ENCODE measurements around the gene HSD17B14.

The HSD17B14 gene

DNA sequence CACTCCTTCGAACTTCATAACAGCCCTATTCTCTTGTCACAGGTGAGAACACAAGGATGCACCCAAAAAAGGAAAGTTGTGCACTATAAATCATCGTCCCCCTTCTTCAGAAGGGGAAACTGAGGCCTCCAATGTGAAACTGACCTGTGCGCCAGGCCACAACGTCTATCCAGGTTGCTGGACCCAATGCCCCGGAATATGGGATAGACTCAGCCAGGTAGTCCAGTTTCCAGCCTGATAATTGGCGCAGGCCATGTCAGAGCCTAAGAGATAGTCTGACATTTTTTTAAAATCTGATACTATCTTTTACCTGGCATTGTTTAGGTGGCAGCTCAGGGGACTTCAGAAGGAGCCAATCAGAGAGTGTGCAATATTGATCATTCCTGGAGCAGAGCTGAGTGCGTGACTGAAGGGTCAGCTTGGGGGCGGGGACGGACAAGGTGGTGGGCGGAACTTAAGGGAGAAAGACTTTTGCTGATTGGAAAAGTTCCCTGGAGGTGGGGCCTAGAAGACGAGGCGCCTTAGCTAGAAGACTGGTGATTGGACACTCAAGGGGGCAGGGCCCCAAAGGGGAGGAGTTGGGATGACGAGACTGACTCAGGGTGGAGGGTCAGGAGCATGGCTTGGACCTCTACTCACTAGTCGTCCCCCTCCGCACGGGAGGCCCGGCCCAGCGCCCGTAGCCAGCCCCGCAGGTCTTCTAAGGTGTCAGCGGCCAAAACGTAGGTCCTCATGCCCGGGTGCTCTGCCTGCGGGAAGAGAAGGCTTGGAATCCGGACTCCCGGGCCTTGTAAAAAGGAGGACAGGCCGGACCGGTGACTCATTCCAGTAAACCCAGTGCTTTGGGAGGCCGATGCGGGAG, 23.7 kb upstream of the HSD17B14 start:
- Mint-ChIP-seq H3K4me3 (no peak overlapping the region), H3K36me3 (ENCODE audit: low read depth) (peaks cover 59% of the 10 kb centered on the region), H3K27ac (peak overlapping the region; percentile 19)

GRCh38 chr19:48858984-48859710, 22.9 kb upstream of the HSD17B14 start:
- no peaks in the 10 kb centered on the region for H3K27me3 Mint-ChIP-seq (ENCODE audit: low read depth, poor library complexity)
- TF ChIP-seq CTCF (IDR thresholded peaks at IDR 0.05): no peak
- peaks cover 33% of the 10 kb centered on the region for H3K4me1 Mint-ChIP-seq
- no peak for DNase-seq
- peaks cover 52% of the 10 kb centered on the region for H3K36me3 Mint-ChIP-seq (ENCODE audit: low read depth)
- H3K9me3 Mint-ChIP-seq: no peaks in the 10 kb centered on the region
- no peak overlapping the region for H3K4me3 Mint-ChIP-seq
- H3K27ac Mint-ChIP-seq: peak overlapping the region; percentile 81

More for the DNA sequence above, 23.7 kb upstream of the HSD17B14 start:
- TF ChIP-seq CTCF (IDR thresholded peaks at IDR 0.05): no peak
- H3K9me3 Mint-ChIP-seq: no peaks in the 10 kb centered on the region
- H3K27me3 Mint-ChIP-seq (ENCODE audit: low read depth, poor library complexity): no peaks in the 10 kb centered on the region
- DNase-seq: no peak
- H3K4me1 Mint-ChIP-seq: peaks cover 40% of the 10 kb centered on the region

GRCh38 chr19:48856921-48857320, 20.6 kb upstream of the HSD17B14 start:
- H3K36me3 Mint-ChIP-seq (ENCODE audit: low read depth): peaks cover 45% of the 10 kb centered on the region
- H3K4me3 Mint-ChIP-seq: no peak overlapping the region
- DNase-seq: no peak
- peaks cover 30% of the 10 kb centered on the region for H3K4me1 Mint-ChIP-seq
- no peaks in the 10 kb centered on the region for H3K27me3 Mint-ChIP-seq (ENCODE audit: low read depth, poor library complexity)
- H3K27ac Mint-ChIP-seq: peak overlapping the region; percentile 39
- TF ChIP-seq CTCF (IDR thresholded peaks at IDR 0.05): no peak
- no peaks in the 10 kb centered on the region for H3K9me3 Mint-ChIP-seq

DNA sequence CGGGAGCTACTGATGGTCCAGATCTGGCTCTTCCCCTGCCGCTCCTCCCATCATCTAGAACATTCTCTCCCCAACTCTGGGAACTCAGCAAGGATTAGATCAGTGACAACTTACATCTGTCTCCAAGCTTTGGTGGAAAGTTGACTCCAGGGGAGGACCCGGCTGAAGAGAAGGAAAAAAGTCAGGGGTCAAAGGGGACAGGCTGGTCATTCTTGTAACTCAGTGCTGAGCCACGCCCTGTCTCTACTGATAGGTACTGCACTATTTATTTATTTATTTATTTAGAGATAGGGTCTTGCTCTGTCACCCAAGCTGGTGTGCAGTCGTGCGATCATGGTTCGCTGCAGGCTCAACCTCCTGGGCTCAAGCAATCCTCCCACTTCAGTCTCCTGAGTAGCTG, 17.8 kb upstream of the HSD17B14 start:
- DNase-seq: no peak
- no peak for TF ChIP-seq CTCF (IDR thresholded peaks at IDR 0.05)
- Mint-ChIP-seq H3K36me3 (ENCODE audit: low read depth) (peaks cover 35% of the 10 kb centered on the region), H3K27me3 (ENCODE audit: low read depth, poor library complexity) (no peaks in the 10 kb centered on the region), H3K4me3 (no peak overlapping the region), H3K9me3 (no peaks in the 10 kb centered on the region), H3K27ac (no peak overlapping the region), H3K4me1 (peaks cover 9% of the 10 kb centered on the region)

GRCh38 chr19:48853483-48853882, 17.2 kb upstream of the HSD17B14 start:
- H3K4me3 Mint-ChIP-seq: no peak overlapping the region
- H3K9me3 Mint-ChIP-seq: no peaks in the 10 kb centered on the region
- peak overlapping the region; percentile 42 for H3K27ac Mint-ChIP-seq
- H3K27me3 Mint-ChIP-seq (ENCODE audit: low read depth, poor library complexity): no peaks in the 10 kb centered on the region
- TF ChIP-seq CTCF (IDR thresholded peaks at IDR 0.05): no peak
- peaks cover 36% of the 10 kb centered on the region for H3K36me3 Mint-ChIP-seq (ENCODE audit: low read depth)
- no peak for DNase-seq
- peaks cover 9% of the 10 kb centered on the region for H3K4me1 Mint-ChIP-seq

Data from nephron progenitor cell (in vitro differentiated cells).